Activated CD4-positive, CD25-positive, alpha-beta regulatory T cell (primary cell): ENCODE results near the gene PTPN13.

Experiments
- DNase-seq, 4 experiments: peaks; one replicate each; lab custom pipeline; 2025; lab: John Stamatoyannopoulos, UW

Gene PTPN13, protein sequence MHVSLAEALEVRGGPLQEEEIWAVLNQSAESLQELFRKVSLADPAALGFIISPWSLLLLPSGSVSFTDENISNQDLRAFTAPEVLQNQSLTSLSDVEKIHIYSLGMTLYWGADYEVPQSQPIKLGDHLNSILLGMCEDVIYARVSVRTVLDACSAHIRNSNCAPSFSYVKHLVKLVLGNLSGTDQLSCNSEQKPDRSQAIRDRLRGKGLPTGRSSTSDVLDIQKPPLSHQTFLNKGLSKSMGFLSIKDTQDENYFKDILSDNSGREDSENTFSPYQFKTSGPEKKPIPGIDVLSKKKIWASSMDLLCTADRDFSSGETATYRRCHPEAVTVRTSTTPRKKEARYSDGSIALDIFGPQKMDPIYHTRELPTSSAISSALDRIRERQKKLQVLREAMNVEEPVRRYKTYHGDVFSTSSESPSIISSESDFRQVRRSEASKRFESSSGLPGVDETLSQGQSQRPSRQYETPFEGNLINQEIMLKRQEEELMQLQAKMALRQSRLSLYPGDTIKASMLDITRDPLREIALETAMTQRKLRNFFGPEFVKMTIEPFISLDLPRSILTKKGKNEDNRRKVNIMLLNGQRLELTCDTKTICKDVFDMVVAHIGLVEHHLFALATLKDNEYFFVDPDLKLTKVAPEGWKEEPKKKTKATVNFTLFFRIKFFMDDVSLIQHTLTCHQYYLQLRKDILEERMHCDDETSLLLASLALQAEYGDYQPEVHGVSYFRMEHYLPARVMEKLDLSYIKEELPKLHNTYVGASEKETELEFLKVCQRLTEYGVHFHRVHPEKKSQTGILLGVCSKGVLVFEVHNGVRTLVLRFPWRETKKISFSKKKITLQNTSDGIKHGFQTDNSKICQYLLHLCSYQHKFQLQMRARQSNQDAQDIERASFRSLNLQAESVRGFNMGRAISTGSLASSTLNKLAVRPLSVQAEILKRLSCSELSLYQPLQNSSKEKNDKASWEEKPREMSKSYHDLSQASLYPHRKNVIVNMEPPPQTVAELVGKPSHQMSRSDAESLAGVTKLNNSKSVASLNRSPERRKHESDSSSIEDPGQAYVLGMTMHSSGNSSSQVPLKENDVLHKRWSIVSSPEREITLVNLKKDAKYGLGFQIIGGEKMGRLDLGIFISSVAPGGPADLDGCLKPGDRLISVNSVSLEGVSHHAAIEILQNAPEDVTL (N-terminal part only)

DNA sequence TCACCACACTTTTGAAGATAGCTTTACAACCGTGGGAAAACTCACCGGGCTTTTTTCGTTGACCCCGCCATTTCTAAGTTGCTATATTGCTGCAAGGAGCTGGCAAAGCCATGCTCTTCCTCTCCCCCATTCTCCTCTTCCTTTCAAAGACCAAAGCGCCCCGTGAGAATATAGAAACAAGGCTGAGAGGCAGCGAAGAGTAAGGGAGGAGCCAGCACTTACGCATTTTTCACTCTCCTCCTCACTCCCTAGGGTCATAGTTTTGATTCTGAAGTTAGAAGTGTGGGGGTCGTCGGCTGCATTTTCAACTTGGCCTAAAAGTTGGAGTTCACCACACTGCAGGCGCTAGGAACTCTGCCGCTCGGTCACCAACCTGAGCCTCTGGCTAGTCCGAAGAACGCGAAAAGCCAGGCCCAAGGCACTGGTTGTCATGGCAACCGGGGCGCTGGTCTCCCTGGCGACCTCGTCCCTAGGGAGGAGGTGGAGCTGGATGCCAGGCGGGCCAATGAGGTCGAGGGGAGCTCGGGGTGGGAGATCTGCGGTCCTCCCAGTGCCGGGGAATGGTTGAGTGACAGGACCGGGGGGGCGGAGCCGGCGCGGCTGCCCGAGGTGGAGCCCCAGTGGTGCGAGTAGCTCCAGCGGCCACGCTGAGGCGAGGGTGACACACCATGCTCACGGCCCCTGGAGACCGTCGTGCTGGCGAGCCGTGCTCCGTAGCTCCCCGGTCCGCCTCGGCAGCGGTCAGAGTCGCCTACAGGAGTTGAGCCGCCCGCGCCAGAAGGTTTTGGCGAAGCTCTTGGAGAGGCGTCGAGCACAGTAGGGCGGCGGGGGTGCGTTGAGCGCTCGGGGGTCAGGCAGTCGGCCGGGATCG, at the start of gene PTPN13:
Gene PTPN13 (plus strand): TSS at position 628 of the 871 bp plus-strand sequence. CDS start 40,942 bp downstream, outside the sequence.
- DNase-seq, result peak in 2 of 4 experiments; percentile 3 to 10

DNA sequence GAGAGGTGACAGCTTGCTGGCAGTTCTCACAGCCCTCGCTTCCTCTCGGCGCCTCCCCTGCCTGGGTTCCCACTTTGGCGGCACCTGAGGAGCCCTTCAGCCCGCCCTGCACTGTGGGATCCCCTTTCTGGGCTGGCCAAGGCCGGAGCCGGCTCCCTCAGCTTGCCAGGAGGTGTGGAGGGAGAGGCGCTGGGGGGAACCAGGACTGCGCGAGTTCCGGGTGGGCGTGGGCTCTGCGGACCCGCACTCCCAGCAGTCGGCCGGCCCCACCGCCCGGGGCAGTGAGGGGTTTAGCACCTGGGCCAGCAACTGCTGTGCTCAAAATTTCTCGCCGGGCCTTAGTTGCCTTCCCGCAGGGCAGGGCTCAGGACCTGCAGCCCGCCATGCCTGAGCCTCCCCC, 47.0 kb upstream of the PTPN13 start:
- no peak for DNase-seq

DNA sequence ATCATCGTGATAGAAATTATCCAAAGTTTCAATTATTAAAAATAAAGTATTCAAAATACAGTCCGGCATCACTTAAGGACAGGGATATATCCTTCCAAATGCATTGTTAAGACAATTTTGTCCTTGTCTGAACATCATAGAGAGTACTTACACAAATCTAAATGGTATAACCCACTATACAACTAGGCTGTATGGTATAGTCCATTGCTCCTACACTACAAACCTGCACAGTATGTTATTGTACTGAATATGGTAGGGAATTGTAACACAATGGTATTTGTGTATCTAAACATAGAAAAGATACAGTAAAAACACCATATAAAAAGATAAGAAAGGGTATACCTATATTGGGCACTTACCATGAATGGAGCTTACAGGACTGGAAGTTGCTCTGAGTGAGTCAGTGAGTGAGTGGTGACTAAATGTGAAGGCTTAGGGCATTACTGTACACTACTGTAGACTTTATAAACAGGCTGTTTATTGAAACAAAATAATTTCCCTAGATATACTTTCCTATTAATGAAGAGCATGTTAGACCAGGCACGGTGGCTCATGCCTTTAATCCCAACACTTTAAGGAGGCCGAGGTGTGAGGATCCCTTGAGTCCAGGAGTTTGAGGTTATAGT, 44.8 kb upstream of the PTPN13 start:
- no peak for DNase-seq

DNA sequence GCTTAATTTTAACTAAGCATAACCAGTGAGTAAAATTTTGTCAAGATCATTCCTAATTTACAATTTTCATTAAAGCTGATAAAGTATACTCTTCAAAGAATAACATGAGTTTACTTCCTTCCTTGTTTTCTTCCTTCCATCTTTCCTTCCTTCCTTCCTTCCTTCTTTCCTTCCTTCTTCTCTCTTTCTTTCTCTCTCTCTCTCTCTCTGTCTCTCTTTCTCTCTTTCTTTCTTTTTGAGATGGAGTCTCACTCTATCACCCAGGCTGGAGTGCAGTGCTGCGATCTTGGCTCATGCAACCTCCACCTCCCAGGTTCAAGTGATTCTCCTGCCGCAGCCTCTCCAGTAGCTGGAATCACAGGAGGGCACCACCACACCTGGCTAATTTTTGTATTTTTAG, 42.7 kb upstream of the PTPN13 start:
- DNase-seq, result no peak

DNA sequence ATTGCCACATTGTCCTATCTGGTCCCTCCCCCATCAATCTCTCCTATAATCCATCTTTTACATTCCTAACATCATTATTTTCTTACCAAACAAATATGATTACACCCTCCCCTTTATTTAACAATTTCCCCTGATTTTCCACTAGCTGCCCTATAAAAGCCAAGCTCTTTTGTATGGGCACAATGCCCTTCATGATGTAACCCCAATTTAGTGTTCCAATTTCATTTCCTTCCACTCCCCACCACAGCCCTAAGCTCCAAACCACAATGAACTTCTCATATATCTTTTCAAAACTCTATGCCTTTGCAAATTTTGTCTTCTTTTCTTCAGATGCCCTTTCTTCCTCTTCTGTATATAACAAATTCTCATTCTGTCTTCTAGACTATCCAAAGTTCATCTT, 39.5 kb upstream of the PTPN13 start:
- DNase-seq, result no peak

DNA sequence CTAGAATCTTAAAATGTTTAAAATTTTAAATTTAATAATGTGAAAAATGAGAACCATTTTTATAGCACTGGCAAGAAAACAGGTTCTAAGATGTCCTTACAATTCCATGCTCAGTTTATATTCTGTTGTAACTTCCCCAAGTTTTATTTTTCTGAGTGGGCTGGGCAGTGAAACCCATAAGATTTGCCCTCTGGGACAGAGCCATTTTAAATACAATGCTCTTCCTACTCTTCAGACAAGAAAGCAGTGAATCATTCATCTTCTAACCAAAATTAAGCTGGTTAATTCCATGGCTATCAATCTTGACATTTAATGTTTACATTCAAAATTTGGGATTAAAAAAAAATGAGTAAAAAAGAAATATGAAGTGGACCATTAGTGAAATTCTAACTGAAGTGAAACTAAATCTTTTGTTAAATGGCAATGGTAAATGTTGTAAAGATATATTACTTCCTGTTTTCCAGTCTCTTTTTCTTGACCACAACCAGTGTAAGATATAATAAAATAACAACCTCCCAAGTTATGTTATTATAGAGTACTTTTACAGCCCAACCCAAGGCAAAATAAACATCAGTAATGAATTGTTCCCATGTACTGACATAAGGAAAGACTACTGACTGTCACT, 37.2 kb upstream of the PTPN13 start:
- no peak for DNase-seq

DNA sequence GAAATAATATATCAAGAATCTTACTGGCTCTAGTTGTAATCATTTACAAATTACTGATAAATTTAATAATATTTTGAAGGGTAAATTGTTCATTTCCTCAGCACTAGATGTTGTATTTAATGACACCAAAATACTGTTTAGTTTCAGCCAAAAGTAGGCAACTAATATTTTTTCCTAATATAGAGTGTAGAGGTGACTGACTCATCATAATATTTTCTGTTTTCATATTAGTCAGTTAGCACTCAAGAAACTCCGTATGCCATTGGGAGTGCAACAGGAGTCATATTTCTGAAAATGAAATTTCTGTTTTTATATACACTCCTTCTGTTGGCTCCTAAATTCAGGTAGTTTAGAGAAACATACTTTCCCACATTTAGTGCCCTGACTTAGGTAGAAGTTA, 36.6 kb upstream of the PTPN13 start:
- no peak for DNase-seq

DNA sequence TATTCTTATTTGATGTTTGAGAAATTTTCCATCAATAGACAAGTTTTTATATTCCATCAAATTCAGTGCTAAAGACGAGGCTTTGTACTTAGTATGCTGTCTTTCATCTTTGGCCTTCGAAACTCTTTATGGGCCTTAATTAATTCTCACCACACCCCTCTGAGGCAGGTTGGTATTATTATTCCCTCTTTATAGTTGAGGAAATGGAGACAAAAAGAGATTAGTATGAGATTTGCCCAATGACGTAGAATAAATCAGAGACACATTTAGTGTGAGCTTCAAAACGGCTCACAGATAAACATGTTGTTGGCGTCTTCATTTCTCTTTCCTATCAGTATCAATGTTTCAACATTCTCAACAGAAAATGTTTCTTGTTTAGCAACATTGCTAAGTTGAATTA, 35.9 kb upstream of the PTPN13 start:
- DNase-seq, result no peak

DNA sequence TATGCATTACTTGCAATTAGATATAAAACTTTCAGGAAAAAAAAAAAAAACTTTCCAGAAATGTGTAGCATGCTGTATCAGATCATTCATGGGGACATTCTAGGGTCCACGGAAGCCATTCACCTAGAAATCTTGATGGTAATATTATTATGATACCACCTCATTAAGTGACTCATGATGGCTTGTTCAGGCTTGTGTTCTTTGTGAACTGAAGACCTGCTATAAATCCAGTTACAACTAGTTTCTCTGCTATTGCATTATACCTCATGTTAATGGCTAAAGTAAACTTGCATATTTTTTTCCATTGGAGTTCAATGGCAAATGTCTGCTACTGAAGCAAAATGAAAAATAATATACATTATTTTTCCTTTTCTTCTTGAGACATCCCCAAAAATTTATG, 35.3 kb upstream of the PTPN13 start:
- no peak for DNase-seq

DNA sequence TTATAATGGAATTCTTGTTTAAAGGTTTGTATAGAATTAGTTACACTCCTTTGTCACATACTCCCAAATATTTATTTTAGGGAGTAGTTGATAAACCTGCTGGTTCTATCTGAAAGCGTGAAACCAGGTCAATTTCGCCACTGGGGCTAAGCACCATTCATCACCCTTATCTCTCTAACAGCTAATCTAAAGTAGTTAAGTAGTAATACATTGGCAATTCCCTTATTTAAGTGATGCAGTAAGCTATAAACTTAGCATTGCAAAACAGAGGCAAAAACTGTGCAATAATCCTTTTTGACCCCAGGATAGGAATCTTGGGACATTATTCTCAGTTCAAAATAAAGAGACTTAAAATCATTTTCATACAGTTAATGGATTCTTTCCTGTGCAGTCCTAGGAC, 33.7 kb upstream of the PTPN13 start:
- DNase-seq, result no peak

DNA sequence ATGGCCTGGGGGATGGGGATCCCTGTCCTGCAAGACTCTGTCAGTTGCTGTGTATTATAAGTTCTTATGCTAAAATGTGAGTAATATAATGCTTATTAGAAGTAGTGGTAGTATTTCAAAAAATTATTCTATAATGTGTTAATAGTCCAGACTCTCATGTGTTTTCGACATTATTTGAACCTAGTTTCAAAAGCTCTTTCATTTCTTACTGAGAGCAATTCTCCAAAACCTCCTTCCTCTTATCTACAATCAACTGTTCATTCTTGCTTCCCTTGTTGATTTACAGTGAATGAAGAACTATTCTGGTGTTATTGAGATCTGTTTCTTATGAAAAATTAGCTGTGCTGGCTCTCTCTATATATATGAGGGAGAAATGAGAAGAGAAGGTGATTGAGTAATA, 32.9 kb upstream of the PTPN13 start:
- no peak for DNase-seq

DNA sequence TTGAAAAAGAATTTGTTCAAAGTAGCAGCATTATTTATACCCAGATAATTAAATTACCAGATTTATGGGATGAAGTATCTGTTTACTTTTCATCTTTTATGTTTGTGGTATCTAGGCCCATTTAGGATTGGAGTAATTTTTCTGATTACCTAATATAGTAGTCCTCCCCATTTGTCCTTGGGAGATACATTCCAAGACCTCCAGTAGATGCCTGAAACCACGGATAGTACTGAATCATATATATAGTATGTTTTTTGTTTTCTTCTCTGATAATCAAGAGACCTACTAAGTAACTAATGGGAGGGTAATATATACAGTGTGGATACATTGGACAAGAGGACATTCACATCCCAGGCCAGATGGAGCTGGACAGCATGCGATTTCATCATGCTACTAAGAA, 30.7 kb upstream of the PTPN13 start:
- DNase-seq, result no peak

DNA sequence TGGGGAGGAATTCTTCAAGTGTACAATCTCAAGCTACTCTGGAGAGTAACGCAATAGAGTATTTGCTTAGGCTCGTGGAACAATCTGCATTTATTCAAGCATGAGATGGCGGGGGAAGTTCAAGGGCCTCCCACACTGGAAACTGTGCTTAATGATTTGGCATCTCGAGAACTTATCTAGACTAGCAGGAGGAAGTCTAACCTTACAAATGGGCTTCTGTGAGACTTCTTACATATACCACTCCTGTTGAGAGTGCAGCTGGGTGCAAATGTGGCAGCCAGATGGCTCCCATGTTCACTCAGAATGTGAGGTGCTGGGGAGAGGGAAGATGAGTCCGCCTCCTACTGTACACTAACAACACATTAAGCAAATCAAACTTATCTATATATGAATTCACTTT, 29.3 kb upstream of the PTPN13 start:
- no peak for DNase-seq

DNA sequence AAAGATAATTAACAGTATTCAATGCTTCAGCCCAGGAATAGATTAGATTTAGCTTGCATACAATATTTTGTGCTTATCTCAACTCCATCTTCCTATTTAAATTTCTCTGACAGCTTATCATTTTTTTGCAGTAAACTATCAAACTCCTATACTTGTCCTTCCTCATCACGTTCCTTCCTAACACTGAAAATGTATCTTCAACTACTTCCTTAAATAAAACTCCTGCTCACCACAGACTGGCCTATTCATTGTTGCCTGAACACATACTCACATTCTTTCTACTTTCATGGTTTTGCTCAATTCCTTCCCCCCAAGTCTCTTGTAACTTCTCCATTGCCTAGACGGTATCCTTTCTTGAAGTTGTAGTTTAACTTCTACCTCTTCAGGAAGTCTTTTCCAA, 28.5 kb upstream of the PTPN13 start:
- DNase-seq, result no peak

DNA sequence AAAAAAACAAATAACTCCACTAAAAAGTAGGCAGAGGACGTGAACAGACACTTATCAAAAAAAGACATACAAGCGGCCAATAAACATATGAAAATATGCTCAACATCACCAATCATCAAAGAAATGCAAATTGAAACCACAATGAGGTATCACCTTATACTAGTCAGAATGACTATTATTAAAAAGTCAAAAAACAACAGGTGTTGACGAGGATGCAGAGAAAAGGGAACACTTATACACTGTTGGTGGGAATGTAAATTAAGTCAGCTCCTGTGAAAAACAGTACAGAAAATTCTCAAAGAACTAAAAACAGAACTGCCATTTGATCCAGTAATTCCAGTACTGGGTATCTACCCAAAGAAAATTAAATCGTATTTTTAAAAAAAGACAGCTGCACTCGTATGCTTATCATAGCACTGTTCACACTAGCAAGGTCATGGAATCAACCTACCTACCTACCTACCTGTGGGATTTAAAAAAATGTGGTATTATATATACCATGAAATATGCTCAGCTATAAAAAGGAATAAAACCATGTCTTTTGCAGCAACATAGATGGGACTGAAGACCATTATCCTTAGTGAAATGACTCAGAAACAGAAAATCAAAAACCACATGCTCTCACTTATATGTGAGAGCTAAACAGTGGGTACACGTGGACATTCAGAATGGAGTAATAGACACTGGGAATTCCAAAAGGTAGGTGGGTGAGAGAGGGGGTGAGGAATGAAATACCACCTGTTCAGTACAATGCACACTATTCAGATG, 24.8 kb upstream of the PTPN13 start:
- no peak for DNase-seq

DNA sequence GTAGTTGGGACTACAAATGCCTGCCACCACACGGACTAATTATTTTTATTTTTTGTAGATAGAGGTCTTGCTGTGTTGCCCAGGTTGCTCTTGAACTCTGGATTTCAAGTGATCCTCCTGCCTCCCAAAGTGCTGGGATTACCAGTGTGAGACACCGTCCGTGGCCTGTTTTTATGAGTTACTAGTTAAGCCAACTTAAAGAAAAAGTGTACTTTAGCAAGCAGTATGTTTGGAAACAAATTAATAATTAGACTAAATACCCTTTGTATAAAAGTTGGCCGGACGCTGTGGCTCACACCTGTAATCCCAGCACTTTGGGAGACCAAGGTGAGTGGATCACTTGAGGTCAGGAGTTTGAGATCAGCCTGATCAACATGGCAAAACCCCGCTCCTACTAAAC, 14.2 kb upstream of the PTPN13 start:
- DNase-seq, result no peak

DNA sequence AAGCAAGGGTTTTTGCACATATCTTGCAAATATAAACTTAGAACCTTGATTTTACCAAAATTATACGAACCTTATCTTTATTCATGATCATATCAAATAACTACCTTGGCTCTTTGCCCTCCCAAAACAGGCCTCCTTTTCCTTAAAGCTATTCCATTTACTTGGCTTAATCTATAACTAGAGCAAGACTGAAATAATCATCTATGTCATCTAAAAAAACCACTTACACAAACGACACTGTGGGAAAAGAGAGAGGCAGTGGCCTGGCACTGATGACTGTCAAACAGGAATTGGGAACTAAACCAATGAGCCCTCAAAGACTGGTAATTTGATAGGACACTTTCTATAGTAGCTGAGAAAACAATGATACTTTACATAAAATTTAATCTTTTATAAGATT, 11.7 kb upstream of the PTPN13 start:
- no peak for DNase-seq

DNA sequence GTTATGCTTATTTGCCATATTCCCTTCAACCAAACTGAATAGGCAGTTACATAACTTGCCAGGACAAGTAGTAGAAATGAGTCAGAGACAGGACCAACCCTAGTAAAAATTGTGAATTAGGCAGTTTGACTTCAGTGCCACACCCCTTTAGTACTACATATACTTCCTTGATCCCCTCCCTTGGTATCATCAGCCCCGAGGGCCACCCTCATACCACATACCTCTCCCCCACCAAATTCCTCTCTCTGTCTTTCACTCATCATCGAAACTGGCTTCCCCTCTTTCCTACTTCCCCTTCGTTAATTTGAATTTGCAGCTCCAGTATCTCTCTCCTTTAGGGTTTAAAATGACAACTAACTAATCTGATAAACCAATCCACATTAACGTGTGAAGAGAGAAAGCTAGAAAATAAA, 7.9 kb upstream of the PTPN13 start:
- DNase-seq, result no peak

DNA sequence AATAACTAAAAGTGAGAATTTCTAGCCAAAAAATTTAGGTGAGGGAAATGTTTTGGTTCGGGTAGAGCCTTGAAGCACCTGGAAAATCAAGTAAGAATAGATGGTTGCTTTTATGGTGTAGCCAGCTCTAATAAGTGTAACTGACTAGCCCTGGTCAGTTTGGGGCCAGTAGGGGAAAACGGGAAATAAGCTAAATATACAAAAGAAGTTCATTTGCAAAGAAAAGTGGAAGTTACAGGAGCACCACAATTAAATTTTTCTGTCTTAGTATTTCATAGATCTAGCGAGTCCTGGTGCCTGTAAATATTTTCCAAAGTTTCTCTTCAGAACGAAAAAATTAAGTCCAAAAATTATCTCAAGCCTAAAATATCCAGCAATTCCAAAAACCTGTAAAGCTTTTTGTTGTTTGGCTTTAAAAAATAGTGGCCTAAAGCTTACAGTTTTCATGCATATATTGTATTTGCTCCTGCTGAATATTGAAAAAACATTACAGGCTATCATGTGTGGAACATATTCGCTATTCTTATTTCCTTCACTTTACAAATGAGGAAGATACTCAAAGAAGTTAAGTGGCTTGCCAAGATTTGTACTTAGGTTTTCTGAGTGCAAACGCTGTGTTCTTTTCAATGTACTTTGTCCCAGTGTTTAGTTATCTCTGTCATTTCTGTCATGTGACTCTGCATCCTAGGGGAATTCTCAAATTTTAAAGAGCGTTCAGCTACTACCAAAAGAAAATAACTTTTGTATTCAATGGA, 7.3 kb upstream of the PTPN13 start:
- DNase-seq, result no peak
